H9 (cell line): ENCODE data around the gene RRP15. TPM values are rescaled to one million over a fixed set of nuclear protein-coding genes. Genes with fewer than 3 reads are reported as not detected.

Experiments used
- DNase-seq: peaks from one replicate; pipeline ENCODE4 v3.0.0-alpha.2; 2017
- H2AFZ ChIP-seq: one replicate; pipeline ENCODE4 v1.6.1; 2013; ENCODE audit warnings: mild to moderate bottlenecking, low read length, control low read depth, moderate library complexity
- H2AK5ac ChIP-seq: 2 replicates; pipeline ENCODE4 v1.6.1; 2013; ENCODE audit warnings: low read length, control low read depth, mixed read lengths; ENCODE audit not compliant: insufficient read length
- H2BK120ac ChIP-seq: one replicate; pipeline ENCODE4 v1.6.1; 2013; ENCODE audit warnings: low read depth, mild to moderate bottlenecking, low read length, control low read depth, inconsistent platforms; ENCODE audit not compliant: poor library complexity, severe bottlenecking
- H2BK12ac ChIP-seq: 2 replicates; pipeline ENCODE4 v1.6.1; 2013; ENCODE audit warnings: low read length, control low read depth, mixed read lengths, low read depth; ENCODE audit not compliant: insufficient read length
- H2BK15ac ChIP-seq: 2 replicates; pipeline ENCODE4 v1.6.1; 2013; ENCODE audit warnings: low read depth, low read length, control low read depth
- H2BK20ac ChIP-seq: one replicate; pipeline ENCODE4 v1.6.1; 2013; ENCODE audit warnings: low read depth, mild to moderate bottlenecking, low read length, control low read depth, inconsistent platforms; ENCODE audit not compliant: poor library complexity, severe bottlenecking
- H2BK5ac ChIP-seq: 2 replicates; pipeline ENCODE4 v1.6.1; 2013; ENCODE audit warnings: low read length, control low read depth, mixed read lengths; ENCODE audit not compliant: insufficient read length
- H3K14ac ChIP-seq: 2 replicates; pipeline ENCODE4 v1.6.1; 2013; ENCODE audit warnings: low read length, control low read depth; ENCODE audit not compliant: insufficient read depth
- H3K18ac ChIP-seq: 2 replicates; pipeline ENCODE4 v1.6.1; 2013; ENCODE audit warnings: low read depth, mild to moderate bottlenecking, mixed read lengths, low read length, control low read depth; ENCODE audit not compliant: insufficient read length
- H3K23ac ChIP-seq: 2 replicates; pipeline ENCODE4 v1.6.1; 2013; ENCODE audit warnings: low read length, control low read depth, mixed read lengths, low read depth; ENCODE audit not compliant: insufficient read length
- H3K23me2 ChIP-seq: 2 replicates; pipeline ENCODE4 v1.6.1; 2013; ENCODE audit warnings: low read depth, mild to moderate bottlenecking, mixed read lengths, low read length, control low read depth; ENCODE audit not compliant: insufficient read length, poor library complexity, severe bottlenecking
- H3K27ac ChIP-seq: 2 replicates; pipeline ENCODE4 v1.5.1; 2013; ENCODE audit warnings: low read length, control low read depth, mixed read lengths, low read depth; ENCODE audit not compliant: insufficient read length
- H3K27me3 ChIP-seq: 2 replicates; pipeline ENCODE4 v1.6.1; 2013; ENCODE audit warnings: low read length, control low read depth, inconsistent platforms; ENCODE audit not compliant: insufficient read depth
- H3K4ac ChIP-seq: 2 replicates; pipeline ENCODE4 v1.6.1; 2013; ENCODE audit warnings: low read depth, mild to moderate bottlenecking, control low read depth, inconsistent platforms, low read length, moderate library complexity
- H3K4me1 ChIP-seq: 2 replicates; pipeline ENCODE4 v1.6.1; 2013; ENCODE audit warnings: low read length, control low read depth, inconsistent platforms; ENCODE audit not compliant: insufficient read depth
- H3K4me2 ChIP-seq: 2 replicates; pipeline ENCODE4 v1.6.1; 2013; ENCODE audit warnings: low read length, control low read depth, mixed read lengths; ENCODE audit not compliant: insufficient read length, insufficient read depth
- H3K56ac ChIP-seq: 2 replicates; pipeline ENCODE4 v1.6.1; 2013; ENCODE audit warnings: low read depth, mild to moderate bottlenecking, mixed read lengths, low read length, control low read depth; ENCODE audit not compliant: insufficient read length
- H3K79me1 ChIP-seq: 2 replicates; pipeline ENCODE4 v1.6.1; 2013; ENCODE audit warnings: low read depth, mild to moderate bottlenecking, moderate library complexity, low read length, control low read depth, inconsistent platforms; ENCODE audit not compliant: insufficient read depth, poor library complexity, severe bottlenecking
- H3K79me2 ChIP-seq: 2 replicates; pipeline ENCODE4 v1.6.1; 2013; ENCODE audit warnings: low read length, control low read depth, inconsistent platforms; ENCODE audit not compliant: insufficient read depth
- H3K9ac ChIP-seq: 2 replicates; pipeline ENCODE4 v1.6.1; 2013; ENCODE audit warnings: low read length, control low read depth, mixed read lengths; ENCODE audit not compliant: insufficient read length; ENCODE audit errors: extremely low read depth
- H3K9me3 ChIP-seq: one replicate; pipeline ENCODE4 v1.6.1; 2013; ENCODE audit warnings: low read depth, low read length, inconsistent platforms; ENCODE audit not compliant: control insufficient read depth
- H3T11ph ChIP-seq: one replicate; pipeline ENCODE4 v1.6.1; 2013; ENCODE audit warnings: mild to moderate bottlenecking, low read length, control low read depth, inconsistent platforms
- H4K20me1 ChIP-seq: one replicate; pipeline ENCODE4 v1.6.1; 2013; ENCODE audit not compliant: control insufficient read depth, insufficient read length, insufficient read depth
- H4K5ac ChIP-seq: 2 replicates; pipeline ENCODE4 v1.6.1; 2013; ENCODE audit warnings: low read depth, mild to moderate bottlenecking, mixed read lengths, low read length, control low read depth; ENCODE audit not compliant: insufficient read length
- H4K8ac ChIP-seq: replicated peaks from 2 replicates; pipeline ENCODE4 v1.6.1; 2013; ENCODE audit warnings: low read length, control low read depth, mixed read lengths, low read depth; ENCODE audit not compliant: insufficient read length
- H4K91ac ChIP-seq: 2 replicates; pipeline ENCODE4 v1.6.1; 2013; ENCODE audit warnings: low read depth, mild to moderate bottlenecking, moderate library complexity, mixed read lengths, low read length, control low read depth; ENCODE audit not compliant: insufficient read length
- H3K27ac Mint-ChIP-seq, 3 experiments: 2 replicates in 2 of 3; 3 replicates in 1 of 3; pipeline ENCODE4 v1.8.0; 2020 to 2021; ENCODE audit warnings: mixed read lengths in 3 of 3, mild to moderate bottlenecking in 1 of 3, moderate library complexity in 1 of 3
- H3K27me3 Mint-ChIP-seq: 2 replicates; pipeline ENCODE4 v1.8.0; 2021; ENCODE audit warnings: low read depth, mild to moderate bottlenecking, moderate library complexity, mixed read lengths
- H3K36me3 Mint-ChIP-seq, 3 experiments: 2 replicates in 2 of 3; 3 replicates in 1 of 3; pipeline ENCODE4 v1.8.0; 2020 to 2021; ENCODE audit warnings: low read depth in 3 of 3, mixed read lengths in 3 of 3; ENCODE audit not compliant: insufficient read depth in 1 of 3
- H3K4me1 Mint-ChIP-seq, 2 experiments: 2 replicates each; pipeline ENCODE4 v1.8.0; 2020; ENCODE audit warnings: mixed read lengths in 2 of 2
- H3K4me3 Mint-ChIP-seq, 2 experiments: 2 replicates in 1 of 2; 3 replicates in 1 of 2; pipeline ENCODE4 v1.8.0; 2020 to 2021; ENCODE audit warnings: mild to moderate bottlenecking in 2 of 2, mixed read lengths in 2 of 2, moderate library complexity in 1 of 2
- H3K9me3 Mint-ChIP-seq, 2 experiments: 2 replicates in 1 of 2; 3 replicates in 1 of 2; pipeline ENCODE4 v1.8.0; 2020; ENCODE audit warnings: mild to moderate bottlenecking in 2 of 2, mixed read lengths in 2 of 2, moderate library complexity in 1 of 2
- CTCF ChIP-seq: fragments of 200-600 bp; sonication (generic); conservative IDR thresholded peaks from 3 replicates; pipeline ENCODE4 v1.8.0; 2021; ENCODE audit warnings: antibody characterized with exemption, mild to moderate bottlenecking
- WGBS: extraction: QIAGEN DNeasy Blood & Tissue Kit; methylation state at CpG from one replicate; pipeline ENCODE4 v1.1.7; 2013; ENCODE audit warnings: missing lambda C conversion rate, low lambda C conversion rate, mixed read lengths; ENCODE audit not compliant: insufficient read length; ENCODE audit errors: extremely low coverage; 5-methylcytosine and 5-hydroxymethylcytosine counted together
- total RNA-seq: library from RNA; stranded (reverse); gene quantifications from 2 replicates; pipeline ENCODE4 v1.2.1, GENCODE V29; 2021

The RRP15 gene
- total RNA-seq, 1 experiment from 2014 or later: 48.7 TPM

- Mint-ChIP-seq H3K27ac (peak overlapping the region; percentile 59 to 88 (median 65); a peak in 4 of 7 replicates), H3K9me3 (peaks cover 1 to 5% of the 10 kb centered on the region in 2 experiments; a peak in 3 of 5 replicates), H3K4me1 (peaks cover 19 to 21% of the 10 kb centered on the region in 2 experiments), H3K27me3 (no peaks in the 10 kb centered on the region), H3K36me3 (peaks cover 22 to 46% (median 45%) of the 10 kb centered on the region in 3 experiments; a peak in 6 of 7 replicates), H3K4me3 (no peak overlapping the region)
- H3K27ac ChIP-seq: no peak overlapping the region
- H3K27me3 ChIP-seq: no peaks in the 10 kb centered on the region
- no peak overlapping the region for H2AK5ac ChIP-seq
- WGBS: 100% methylated on average over 2 of the region's 2 CpGs
- H3K18ac ChIP-seq: no peak overlapping the region
- no peak overlapping the region for H2BK12ac ChIP-seq
- no peak overlapping the region for H4K91ac ChIP-seq
- H3K56ac ChIP-seq: no peak overlapping the region
- no peaks in the 10 kb centered on the region for H4K20me1 ChIP-seq
- no peak overlapping the region for H2BK5ac ChIP-seq
- H4K5ac ChIP-seq: no peak overlapping the region
- no peak for TF ChIP-seq CTCF
- no peak overlapping the region for H3K4me2 ChIP-seq
- H3K9ac ChIP-seq: no peak overlapping the region
- no peak for DNase-seq
- no peak overlapping the region for H2BK120ac ChIP-seq
- no peak overlapping the region for H3T11ph ChIP-seq
- no peak overlapping the region for H3K14ac ChIP-seq
- H2BK20ac ChIP-seq: no peak overlapping the region
- no peaks in the 10 kb centered on the region; the same call in 1 of the 2 replicates for H3K4me1 ChIP-seq
- H3K79me1 ChIP-seq: no peaks in the 10 kb centered on the region
- H2BK15ac ChIP-seq: no peak overlapping the region
- no peak overlapping the region for H2AFZ ChIP-seq
- no peak overlapping the region for H4K8ac ChIP-seq
- H3K9me3 ChIP-seq: no peaks in the 10 kb centered on the region
- H3K23ac ChIP-seq: no peak overlapping the region
- no peak overlapping the region for H3K4ac ChIP-seq
- no peaks in the 10 kb centered on the region for H3K79me2 ChIP-seq
- H3K23me2 ChIP-seq: peaks cover 2% of the 10 kb centered on the region
These were observed 27.4 kb downstream of the RRP15 start for GRCh38 chr1:218312509-218312908.
